ENCODE data around the gene OR51G2. TPM values are rescaled to one million over a fixed set of nuclear protein-coding genes. Genes with fewer than 3 reads are reported as not detected.

The OR51G2 gene
- polyA plus RNA-seq, 1 experiment: not detected

DNA sequence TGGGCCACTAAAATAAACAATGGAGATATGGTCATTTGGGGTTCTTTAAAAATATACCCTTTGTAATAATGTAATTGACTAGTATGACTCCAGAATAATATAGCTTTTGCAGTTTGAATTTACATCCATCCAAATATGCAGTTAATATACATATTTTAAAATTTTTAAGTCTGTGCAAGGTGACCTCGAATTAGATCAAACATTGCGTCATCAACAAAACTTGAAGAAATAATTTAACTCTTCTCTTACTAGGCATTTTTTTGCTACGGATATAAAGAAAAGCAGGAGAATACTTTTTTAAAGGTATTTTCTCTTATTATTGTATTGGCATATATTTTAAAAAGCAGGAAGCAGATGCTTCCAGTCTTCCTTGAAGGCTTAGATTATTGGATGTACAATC, 17.6 kb upstream of the OR51G2 start:
- ChIA-PET POLR2A (no interaction called here), CTCF (interaction anchor here (0.6 kb wide), 1 partner anchor 452 kb away, joined by 3 read pairs; no protein-coding TSS in a partner anchor)
- Histone ChIP-seq H3K36me3 (ENCODE audit: control insufficient read depth, insufficient read depth, low read length) (no peaks in the 10 kb centered on the region), H3K4me3 (ENCODE audit: low read depth, low read length) (no peak overlapping the region), H3K27me3 (ENCODE audit: control insufficient read depth, insufficient read depth, low read length) (no peaks in the 10 kb centered on the region)
- no peak for DNase-seq (ENCODE audit: low read depth)
- TF ChIP-seq, protein P1, sequence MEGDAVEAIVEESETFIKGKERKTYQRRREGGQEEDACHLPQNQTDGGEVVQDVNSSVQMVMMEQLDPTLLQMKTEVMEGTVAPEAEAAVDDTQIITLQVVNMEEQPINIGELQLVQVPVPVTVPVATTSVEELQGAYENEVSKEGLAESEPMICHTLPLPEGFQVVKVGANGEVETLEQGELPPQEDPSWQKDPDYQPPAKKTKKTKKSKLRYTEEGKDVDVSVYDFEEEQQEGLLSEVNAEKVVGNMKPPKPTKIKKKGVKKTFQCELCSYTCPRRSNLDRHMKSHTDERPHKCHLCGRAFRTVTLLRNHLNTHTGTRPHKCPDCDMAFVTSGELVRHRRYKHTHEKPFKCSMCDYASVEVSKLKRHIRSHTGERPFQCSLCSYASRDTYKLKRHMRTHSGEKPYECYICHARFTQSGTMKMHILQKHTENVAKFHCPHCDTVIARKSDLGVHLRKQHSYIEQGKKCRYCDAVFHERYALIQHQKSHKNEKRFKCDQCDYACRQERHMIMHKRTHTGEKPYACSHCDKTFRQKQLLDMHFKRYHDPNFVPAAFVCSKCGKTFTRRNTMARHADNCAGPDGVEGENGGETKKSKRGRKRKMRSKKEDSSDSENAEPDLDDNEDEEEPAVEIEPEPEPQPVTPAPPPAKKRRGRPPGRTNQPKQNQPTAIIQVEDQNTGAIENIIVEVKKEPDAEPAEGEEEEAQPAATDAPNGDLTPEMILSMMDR (IDR thresholded peaks at IDR 0.05; ENCODE audit: insufficient read depth, low read depth, low read length): no peak

DNA sequence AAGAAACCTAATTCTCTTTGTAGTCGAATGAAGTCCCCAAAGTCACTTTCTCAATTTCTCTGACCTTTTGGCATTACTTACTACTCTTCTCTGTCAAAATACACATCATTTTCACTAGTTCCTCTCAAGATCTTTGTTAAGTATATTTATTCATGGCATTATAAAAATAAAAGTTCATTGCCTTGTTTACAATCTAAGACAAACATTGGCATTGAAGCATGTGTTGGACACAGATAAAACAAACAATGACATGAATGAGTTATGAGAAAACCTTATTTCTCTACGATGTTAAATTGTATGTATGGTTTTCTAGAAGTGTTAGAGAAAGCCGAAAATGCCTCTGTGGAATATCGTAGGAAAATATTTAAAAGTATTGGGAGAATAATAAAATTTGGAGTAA, 13.6 kb upstream of the OR51G2 start:
- H3K27me3 ChIP-seq (ENCODE audit: control insufficient read depth, insufficient read depth, low read length): no peaks in the 10 kb centered on the region
- TF ChIP-seq, protein P1 (IDR thresholded peaks at IDR 0.05; ENCODE audit: insufficient read depth, low read depth, low read length): no peak
- no peak overlapping the region for H3K4me3 ChIP-seq (ENCODE audit: low read depth, low read length)
- no peak for DNase-seq (ENCODE audit: low read depth)
- no peaks in the 10 kb centered on the region for H3K36me3 ChIP-seq (ENCODE audit: control insufficient read depth, insufficient read depth, low read length)
- ChIA-PET CTCF (no interaction called here), POLR2A (no interaction called here)

DNA sequence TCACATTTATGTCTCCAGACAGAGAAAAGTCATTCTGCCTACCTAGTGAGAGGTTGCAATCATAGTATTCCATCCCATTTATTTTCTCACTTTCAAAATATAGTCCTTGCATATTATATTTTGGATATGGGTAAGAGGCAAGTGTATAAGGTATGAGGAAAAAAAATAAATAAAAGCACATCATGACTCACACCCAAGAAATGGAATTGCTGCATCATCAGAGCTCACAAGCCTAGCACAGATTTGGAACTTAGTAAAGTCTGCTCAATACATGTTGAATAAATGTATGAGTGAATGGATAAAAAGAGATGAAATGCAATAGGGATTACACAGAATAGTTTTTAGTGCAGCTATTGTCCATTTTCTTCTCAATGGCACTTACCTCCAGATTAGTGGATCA, 7.5 kb upstream of the OR51G2 start:
- no peaks in the 10 kb centered on the region for H3K27me3 ChIP-seq (ENCODE audit: control insufficient read depth, insufficient read depth, low read length)
- H3K36me3 ChIP-seq (ENCODE audit: control insufficient read depth, insufficient read depth, low read length): no peaks in the 10 kb centered on the region
- no peak overlapping the region for H3K4me3 ChIP-seq (ENCODE audit: low read depth, low read length)
- POLR2A ChIA-PET: no interaction called here
- CTCF ChIA-PET: no interaction called here
- TF ChIP-seq, protein P1 (IDR thresholded peaks at IDR 0.05; ENCODE audit: insufficient read depth, low read depth, low read length): no peak
- no peak for DNase-seq (ENCODE audit: low read depth)

DNA sequence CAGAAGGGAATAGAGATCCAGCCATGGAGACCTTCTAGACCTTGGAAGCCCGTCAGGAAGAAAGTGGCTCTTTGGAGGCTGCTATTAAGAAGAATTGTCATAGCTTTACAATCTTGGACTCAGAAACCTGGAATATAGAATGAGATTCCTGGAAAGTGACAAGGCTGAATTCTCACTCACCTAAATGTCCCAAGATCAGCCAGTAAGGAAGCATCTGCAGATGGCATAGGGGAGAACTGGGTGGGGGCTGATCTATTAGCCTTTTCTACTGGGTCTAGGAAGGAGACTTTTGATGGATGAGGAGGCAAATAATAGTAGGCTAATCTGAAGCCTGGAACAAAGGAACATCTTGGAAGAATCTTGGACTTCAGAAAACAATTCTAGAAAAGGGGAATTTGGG, 5.1 kb upstream of the OR51G2 start, which contains the start of gene OR51G1:
OR51G1 (minus strand) TSS at position 101 of the 400 bp plus-strand sequence; CDS start at position 101, 0 bp downstream.
- POLR2A ChIA-PET: no interaction called here
- TF ChIP-seq, protein P1 (IDR thresholded peaks at IDR 0.05; ENCODE audit: insufficient read depth, low read depth, low read length): no peak
- no peaks in the 10 kb centered on the region for H3K27me3 ChIP-seq (ENCODE audit: control insufficient read depth, insufficient read depth, low read length)
- H3K36me3 ChIP-seq (ENCODE audit: control insufficient read depth, insufficient read depth, low read length): no peaks in the 10 kb centered on the region
- DNase-seq (ENCODE audit: low read depth): no peak
- no peak within 1 kb of the TSS for H3K4me3 ChIP-seq (ENCODE audit: low read depth, low read length)
- CTCF ChIA-PET: no interaction called here

DNA sequence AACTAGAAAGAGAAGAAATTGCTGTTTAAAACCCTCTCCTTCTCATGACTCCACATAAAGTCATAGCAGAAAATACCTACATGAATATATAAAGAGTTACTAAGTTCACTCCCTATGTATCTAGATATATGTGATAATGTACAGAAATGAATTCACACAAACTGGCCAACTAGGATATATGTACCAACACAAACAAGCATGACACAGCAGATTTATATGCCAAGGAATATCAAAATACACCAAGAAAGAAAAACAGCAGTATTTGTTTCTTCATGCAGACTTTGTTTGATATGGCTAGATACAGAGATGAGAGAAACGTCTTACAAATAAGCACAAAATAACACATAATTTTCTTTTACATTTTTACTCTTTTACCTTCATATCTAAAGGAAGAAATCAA, 3.2 kb upstream of the OR51G2 start:
- TF ChIP-seq, protein P1 (IDR thresholded peaks at IDR 0.05; ENCODE audit: insufficient read depth, low read depth, low read length): no peak
- ChIA-PET POLR2A (no interaction called here), CTCF (no interaction called here)
- Histone ChIP-seq H3K36me3 (ENCODE audit: control insufficient read depth, insufficient read depth, low read length) (no peaks in the 10 kb centered on the region), H3K4me3 (ENCODE audit: low read depth, low read length) (no peak overlapping the region), H3K27me3 (ENCODE audit: control insufficient read depth, insufficient read depth, low read length) (no peaks in the 10 kb centered on the region)
- no peak for DNase-seq (ENCODE audit: low read depth)
